Activated CD8-positive, alpha-beta memory T cell treated with anti-CD3 and anti-CD28 coated beads, Interleukin-2, amount 50 U/mL, for 1 hour (primary cell): ENCODE data around the gene NDFIP1.
"Not testable (repeated sequence)": the region's sequence is repeated elsewhere in the genome, so short reads cannot be mapped to it uniquely, and the experiment has no call there.

ENCODE experiments used
- DNase-seq: peaks from one replicate; pipeline ENCODE4 v3.0.0-alpha.2; 2020; ENCODE audit errors: extremely low read depth

Gene NDFIP1

DNA sequence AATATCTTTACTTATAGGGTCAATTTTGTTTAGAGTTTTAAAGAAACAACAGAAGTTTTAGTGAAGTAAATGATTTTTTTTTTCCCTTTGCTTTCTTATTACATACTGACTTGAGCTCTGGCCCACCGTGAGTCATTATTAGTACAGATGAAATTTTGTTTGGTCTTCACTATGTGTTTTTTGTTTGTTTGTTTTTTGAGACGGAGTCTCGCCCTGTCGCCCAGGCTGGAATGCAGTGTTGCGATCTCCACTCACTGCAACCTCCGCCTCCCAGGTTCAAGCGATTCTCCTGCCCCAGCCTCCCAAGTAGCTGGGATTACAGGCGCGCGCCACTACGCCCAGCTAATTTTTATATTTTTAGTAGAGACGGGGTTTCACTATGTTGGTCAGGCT, 45.9 kb downstream of the NDFIP1 start:
- DNase-seq: not testable (repeated sequence)

DNA sequence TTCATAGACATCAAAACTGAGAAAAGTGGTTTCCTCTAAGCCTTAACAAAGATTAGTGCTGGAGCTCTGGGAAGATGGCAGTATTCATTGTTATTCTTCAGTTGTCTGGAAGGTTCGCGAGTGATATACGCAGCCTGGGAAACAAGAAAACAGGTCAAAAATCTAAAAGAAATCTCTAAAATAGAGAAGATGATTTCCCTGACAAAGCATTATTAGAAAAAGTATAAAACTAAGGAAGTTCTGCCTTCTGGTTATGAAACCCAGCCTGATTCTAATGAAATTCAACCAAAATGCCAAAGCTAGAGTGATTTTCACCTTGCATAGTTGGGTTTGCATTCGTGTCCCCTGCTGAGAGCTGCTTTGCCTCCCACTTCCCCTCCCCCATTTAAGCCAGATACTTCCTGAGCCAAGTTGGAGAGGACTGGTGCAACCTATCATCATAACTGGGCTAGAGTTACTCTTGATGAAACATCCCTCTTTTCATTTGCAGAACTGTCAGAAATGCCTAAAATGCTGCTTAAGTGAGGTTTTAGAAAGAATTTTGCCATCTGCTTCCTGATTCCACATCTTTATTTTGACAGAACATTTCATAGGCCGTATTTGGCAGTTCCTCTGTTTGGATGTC, 48.4 kb downstream of the NDFIP1 start:
- DNase-seq: no peak

DNA sequence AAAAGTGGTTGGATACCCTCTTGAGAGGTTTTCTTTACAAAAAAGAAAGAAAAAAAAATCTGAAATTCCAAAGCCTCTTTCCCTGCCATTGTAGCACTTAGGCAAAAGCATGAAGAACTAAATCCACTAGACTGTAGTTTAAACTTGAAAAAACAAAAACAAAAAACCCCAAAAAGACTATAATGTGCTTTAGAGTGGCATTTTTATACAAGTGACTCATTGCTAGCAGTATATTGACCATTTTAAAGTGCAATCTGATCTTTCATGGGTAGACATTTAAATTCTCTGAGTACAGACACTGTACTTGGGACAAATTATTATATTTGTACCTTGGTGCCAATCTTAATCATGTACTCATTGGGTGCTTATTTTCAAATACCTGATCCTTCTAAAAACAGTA, 50.8 kb downstream of the NDFIP1 start:
- no peak for DNase-seq

DNA sequence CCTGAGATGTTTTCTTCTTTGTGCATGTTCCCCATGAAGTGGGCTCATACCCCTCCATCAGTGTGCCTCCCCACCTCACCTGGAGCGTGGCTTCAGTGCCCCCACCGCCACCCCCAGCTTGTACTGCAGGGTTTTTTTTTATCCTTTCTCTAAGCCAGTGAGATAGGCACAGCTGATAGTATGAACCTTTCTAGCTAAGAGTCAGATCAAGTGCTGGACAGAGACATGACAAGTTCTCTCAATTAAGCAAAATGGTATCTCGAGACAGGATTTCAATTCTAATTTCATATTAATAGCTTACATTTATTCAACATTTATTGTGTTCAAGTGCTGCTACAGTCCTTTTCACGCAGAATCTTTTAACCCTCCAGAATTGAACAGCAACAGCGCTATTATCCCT, 55.7 kb downstream of the NDFIP1 start:
- no peak for DNase-seq

DNA sequence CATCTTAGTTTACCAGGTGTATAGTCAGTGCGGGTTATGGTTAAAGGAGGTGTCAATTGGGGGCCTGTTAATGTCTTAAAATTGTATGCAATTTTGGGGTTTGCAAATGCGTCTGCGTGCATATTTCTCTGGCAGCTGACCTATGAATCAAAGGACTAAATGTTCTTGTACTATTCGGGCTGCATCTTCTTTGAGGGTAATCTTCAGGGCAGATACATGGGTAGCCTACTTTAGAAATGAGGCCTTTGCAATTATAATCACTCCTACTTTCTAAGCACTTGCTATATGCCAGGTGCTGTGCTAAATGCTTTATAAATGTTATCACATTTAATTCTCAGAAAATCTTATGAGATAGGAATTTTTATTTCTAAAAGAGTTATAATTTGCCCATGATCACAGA, 58.2 kb downstream of the NDFIP1 start:
- DNase-seq: no peak

DNA sequence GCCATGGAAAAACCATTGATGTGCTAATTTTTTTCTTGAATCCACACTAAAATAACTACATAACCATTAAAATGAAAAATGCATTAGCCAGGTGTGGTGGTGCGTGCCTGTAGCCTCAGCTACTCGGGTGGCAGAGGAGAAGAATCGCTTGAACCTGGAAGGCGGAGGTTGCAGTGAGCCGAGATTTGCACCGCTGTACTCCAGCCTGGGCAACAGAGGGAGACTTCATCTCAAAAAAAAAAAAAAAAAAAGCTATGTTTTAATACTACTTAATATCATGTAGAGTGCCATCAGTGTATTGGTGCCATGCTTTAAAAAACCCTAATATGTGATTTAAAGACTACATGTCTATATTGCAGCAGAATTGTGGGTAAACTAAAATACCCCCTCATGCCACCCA, 58.9 kb downstream of the NDFIP1 start:
- no peak for DNase-seq

DNA sequence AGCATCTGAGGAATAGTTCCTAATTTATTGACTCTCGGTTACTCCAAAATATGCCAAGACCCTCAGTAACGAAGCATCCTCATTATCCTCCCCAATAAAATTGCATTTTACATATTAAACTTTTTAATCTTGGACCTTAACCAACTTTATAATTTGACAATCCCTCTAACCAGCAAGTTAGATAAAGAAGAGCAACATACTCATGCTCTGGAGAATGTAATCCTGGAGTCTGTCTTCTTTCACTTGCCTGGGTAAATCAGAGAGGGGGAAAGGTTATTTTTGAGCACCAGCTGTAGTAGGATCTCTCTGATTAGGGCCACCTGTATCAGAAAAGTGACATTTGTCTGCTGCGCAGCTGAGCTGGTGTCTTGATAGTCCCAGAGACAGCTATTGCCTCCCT, 59.8 kb downstream of the NDFIP1 start:
- no peak for DNase-seq

DNA sequence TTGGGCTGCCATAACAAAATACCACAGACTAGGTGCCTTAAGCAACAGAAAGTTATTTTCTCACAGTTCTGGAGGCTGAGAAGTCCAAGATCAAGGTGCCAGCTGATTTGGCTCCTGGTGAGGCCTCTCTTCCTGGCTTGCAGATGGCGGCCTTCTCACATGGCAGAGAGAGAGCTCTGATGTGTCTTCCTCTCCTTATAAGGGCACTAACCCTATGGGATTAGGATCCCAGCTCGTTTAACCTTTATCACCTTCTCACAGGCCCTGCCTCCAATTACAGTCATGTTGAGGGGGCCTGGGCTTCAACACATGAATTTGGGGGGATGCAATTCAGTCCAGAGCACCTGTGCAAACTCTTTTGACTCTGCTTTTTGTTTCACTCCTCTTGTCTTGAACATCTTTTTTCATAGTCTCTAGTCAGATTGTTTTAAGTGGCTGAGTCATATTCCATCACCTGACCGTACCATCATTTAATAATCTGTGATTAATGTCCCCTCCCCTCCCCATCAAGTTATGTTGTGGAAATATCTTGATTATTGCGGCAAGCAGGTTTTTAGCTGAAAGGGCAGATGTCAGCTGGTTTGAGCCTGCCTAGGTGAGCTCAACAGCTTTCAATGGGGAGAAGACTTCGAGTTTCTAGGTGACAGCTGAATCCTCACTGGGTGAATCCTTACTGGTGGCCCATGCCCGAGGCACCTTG, 61.8 kb downstream of the NDFIP1 start:
- no peak for DNase-seq

DNA sequence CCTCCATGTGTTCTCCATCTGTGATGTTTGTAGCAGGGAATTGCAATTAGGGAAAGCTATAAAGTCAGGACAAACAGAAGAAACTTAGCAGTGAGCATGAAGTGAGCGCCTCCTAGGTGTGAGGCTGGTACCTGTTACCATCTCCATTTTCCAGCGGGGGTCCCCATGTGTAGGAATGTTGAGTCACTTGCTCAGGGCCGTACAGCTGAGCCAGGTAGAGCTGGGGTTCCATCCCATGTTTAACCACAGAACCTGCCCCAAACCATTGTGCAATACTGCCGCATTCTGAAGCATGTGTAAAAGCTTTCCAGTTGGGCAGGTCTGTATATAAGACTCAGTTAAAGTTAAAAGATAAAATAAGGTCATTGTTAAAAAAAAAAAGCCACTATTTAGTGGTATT, 62.7 kb downstream of the NDFIP1 start:
- no peak for DNase-seq

DNA sequence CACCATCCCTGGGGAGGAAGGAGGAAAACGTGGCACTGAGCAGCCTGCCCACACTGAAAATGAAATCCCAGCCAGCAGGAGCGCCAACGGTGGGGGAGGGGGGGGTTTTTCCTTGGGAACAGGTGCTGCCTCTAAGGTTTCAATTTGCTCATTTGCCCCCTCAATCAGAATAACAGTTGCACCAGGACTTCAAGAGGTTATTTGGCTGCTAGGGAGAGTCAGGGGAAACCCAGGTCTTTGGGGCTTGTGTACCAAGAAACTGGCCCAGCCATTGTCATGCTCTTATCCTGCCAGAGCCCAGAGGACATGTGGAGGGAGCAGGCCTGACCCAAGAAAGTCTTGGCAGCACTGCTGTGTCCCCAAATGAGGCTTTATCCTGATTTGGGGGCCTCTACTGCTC, 66.5 kb downstream of the NDFIP1 start:
- DNase-seq: no peak

DNA sequence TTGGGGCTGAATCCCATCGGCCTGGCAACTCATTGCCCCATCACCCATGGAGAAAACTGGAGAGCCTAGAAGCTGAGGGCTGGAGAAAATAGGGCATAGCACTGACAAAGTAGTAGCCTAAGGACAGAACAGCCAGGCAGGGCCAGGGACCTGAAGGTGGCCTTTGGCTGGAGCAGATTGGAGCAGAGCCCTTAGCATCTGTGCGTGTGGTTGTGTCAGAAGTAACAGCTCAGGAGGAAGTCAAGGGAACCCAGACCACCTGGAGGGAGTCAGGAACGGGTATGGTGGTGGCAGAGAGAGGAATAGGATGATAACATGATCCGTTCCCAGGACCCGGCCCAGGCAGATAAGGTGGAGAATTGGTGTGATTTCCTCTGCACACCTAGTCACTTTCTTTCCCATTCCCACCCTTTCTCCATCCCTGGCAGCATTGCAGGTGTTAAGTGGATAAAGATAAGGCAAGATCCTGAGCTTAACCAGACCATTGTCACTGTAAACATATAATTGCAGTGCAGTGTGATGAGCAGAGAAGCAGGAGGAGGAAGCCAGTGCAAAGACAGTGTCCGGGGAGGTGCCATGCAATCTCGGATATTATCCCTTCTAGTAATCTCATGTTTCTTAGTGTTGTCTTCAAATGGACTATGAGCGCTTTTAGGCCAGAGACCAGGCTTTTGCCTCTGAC, 67.0 kb downstream of the NDFIP1 start:
- no peak for DNase-seq

DNA sequence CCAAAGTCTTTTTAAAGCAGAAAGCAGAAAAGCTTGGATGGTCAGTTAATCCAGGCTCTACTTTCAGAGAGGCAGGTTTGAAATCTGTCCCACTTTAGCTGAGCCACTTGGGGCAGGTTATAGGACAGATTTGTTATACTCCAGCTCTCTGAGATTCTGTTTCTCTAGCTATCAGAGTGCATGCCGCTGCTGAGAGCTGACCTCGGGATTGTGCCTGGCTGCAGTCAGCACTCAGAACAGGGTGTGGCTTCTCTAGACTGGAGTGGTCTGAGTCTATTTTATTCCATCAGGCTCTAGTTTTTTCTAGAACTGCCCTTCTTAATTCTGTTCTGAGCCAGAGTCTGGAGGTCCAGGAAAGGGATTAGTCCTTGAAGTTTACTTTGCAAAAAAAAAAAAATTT, 67.7 kb downstream of the NDFIP1 start:
- no peak for DNase-seq

DNA sequence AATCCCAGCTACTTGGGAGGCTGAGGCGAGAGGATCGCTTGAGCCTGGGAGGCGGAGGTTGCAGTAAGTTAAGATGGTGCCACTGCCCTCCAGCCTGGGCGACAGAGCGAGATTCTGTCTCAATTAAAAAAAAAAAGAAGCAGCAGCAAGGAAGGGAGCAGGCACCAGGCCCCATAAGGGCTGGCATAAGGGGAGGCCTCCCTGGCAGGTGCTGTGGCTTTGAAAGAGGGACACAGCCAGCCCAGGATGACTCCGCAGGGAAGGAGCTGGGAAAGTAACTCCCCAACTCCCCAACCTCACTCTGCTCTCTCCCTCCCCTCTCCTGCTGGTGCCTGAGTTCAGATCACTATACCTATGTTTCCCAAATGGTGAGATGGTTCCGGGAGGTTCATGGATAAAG, 70.1 kb downstream of the NDFIP1 start:
- no peak for DNase-seq

DNA sequence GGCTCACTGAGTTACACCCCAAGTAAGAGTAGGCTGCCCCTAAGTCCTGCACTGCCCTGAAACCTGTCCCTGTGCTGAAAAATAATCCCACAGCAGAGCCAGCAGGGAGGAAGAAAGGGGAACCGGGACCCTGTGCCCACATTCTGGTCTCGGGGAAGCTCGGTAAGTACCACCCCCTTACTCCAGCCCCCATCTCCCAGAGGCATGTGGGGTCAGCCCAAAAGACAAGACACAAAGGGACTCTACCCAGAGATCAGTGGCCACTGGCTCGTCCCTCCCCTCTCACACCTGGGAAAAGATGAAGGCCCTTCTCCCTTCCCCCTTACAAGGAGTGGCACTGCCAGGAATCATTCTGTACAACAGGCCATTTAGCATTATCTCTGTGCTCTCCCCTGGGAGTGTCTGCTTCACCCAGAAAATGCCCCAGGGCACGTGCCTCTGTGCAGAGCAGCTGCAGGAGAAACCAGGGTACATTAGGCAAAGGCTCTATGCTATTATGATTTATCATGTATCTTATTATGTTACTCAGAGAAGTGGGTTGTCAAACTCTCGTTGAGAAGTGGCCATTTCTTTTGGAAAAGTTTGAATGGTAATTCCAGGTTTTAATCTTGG, 71.3 kb downstream of the NDFIP1 start:
- no peak for DNase-seq

DNA sequence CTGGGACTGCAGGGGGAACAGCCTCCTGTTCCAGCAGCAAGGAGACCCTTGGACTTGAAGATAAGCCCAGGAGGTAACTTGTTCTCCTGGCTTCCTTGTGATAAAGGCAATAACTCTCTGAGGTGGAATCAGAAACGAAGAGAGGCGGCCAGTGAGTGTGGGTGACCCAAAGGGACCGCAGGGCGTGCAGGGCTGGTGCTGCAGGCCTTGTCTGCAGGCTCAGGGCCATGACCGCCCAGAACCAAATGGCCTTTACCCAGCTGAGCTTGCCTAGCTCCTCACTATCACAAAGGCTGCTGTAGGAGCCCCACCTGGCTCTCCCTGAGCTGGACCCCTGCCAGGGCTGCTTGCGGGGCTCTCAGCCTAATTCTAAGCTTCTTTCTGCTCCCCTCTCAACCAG, 72.5 kb downstream of the NDFIP1 start:
- no peak for DNase-seq

DNA sequence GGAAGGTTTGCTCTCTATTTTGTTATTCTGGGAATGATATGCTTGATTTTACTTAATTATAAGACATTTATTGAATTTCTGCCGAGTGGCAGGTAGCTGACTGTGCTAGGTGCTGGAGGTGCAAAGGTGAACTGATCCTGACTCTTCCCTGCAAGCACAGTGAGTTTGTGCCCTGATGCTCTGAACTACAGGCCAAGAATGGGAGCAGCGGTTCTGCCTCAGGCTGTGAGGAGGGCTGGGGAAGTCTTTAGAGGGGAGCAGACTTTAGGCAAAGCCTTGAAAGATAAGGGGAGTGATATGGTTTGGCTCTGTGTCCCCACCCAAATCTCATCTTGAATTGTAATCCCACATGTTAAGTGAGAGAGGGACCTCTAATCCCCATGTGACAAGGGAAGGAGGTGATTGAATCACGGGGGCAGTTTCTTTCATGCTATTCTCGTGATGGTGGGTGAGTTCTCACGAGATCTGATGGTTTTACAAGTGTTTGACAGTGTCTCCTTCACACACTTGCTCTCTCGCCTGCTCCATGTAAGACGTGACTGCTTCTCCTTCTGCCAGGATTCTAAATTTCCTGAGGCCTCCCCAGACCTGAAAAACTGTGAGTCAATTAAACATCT, 73.1 kb downstream of the NDFIP1 start:
- DNase-seq: no peak

DNA sequence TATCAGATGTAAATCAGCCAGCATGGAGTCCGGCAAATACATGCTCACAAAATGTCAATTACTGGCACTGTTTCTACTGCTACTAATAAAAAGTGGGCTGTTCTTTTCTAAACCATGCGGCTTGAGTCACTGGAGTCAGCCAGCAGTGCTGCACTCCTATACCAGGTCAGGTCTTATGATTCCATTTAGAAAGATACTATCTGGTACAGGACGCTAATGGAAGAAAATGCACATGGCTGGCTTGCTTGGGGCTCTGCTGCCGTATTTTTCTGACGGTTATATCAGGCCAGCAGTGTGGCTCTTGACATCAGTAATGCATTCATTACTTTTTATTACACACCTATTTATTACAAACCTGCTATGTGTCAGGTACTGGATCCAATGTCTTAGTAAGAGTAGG, 74.3 kb downstream of the NDFIP1 start:
- no peak for DNase-seq

DNA sequence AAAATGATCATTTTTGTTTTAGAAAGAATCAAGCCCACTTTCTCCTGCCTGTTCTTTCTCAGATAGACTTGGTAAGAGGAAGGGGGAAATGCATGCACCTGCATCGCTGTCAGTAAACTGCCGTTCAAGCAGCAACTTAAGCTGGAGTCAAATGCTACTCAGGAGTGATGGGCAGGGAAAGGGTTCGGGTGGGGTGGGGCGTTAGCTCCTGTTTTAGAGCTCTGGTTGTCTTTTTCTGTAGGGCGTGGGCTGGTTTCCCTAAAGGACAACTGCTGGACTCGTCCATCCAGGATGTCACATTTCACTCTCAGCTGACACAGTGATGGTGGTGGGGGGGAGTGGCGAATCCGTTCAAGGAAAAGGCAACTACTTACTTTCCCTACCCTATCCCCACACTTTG, 75.0 kb downstream of the NDFIP1 start:
- no peak for DNase-seq

DNA sequence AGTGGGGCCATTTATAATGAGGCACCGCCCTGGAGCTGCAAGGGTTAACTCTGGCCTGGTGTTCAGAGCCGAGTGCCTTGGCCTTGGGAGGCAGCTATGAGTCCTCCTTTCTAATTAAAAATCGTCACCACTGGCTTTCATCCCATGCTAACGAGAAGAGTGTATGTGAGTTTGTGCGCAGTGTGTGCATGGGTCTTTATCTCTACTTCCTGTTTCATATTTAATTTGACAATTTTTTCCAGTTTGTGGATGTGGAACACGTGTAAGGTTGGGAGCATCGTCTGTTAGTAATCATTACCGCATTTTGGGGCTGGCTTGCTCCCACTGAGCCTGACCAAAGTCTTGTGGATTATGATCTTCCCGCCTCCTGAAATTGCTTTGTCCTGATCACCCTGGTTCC, 76.4 kb downstream of the NDFIP1 start:
- DNase-seq: no peak

DNA sequence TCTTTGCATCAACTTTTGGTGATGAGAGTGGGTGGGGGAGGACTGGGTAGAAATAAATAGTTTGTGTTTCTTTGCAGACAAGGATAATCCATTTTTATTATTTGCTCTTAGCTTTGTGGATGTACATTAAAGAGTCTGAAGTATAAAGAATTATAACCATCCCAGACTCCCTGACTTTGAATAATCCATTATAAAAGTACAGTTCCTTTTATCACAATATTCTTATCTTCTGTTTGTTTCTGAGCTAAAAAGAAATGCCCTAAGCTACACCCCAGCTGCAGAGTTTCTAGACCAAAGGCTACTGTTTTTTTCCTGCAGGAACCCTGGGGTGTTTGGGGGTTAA, 77.9 kb downstream of the NDFIP1 start:
- no peak for DNase-seq

DNA sequence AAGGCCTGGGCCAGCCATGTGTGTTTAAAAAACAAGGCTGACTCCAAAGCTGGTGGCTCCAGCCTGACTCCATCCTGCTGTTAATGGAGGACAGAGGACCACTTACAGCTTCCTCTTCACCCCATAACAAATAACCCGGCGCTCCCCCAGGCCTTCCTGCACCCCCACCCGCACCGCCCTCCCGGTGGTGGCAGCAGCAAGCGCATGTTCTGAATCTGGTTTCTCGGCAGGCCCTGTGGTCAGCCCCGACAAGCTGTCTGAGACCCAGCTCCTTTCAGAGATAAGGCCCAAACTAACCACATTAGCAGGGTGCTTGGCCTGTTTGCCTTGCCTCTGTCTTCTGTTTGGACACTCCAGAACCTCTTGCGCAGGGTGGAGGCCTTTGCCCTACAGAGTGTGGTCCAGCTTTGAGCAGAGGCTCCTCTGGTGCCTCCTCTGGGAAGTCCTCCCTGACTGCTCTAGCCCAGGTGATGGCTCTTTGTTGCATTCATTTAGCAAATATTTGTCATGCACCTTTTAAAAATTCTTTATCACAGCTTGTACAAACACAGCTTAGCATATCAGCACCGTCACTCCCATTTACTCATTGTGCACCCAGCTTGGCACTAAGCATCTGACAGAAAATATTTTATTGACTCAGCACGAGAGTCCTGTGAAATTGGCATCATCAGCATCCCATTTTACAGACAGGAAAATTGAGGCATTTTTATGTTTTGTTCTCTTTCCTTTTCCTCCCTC, 78.4 kb downstream of the NDFIP1 start:
- DNase-seq: no peak

DNA sequence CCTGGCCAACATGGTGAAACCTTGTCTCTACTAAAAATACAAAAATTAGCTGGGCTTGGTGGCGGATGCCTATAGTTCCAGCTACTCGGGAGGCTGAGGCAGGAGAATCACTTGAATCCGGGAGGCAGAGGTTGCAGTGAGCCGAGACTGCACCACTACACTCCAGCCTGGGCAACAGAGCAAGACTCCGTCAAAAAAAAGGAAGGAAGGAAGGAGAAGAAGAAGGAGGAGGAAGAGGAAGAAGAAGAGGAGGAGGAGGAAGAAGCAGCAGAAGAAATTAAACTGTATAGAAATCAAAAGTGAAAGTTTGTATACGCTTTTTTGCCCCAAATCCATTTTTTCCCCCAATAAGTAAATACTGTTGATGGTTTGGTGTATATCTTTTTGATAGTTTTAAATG, 80.1 kb downstream of the NDFIP1 start:
- not testable (repeated sequence) for DNase-seq
